Right ventricle myocardium inferior (tissue), 1 donor: Measurements from ENCODE around the gene PDSS2. TPM values are rescaled to one million over a fixed set of nuclear protein-coding genes. Genes with fewer than 3 reads are reported as not detected.

Experiments
- ATAC-seq: fragments of 200-7000 bp; cut with Tn5 transposase; one replicate; pipeline ENCODE4 v1.9.1; 2020; ENCODE audit warnings: mild to moderate bottlenecking, moderate library complexity
- DNase-seq: peaks from one replicate; pipeline ENCODE4 v3.0.0; 2021; ENCODE audit errors: missing footprints
- intact Hi-C: fragments of 100-400 bp; cut with DNase I; formaldehyde crosslinking; loops from one replicate; pipeline ENCODE4 v1.11.0; 2022
- long read RNA-seq: library from polyadenylated mRNA; unstranded; transcript quantifications from one replicate; pipeline ENCODE4 v2.0.0, GENCODE V29; 2021
- total RNA-seq: library from RNA; stranded (reverse); fragmentation: NEBNext Ultra II Directional; extraction: Animal tissue kit (Norgen Biotek cat#: 25700); gene quantifications from one replicate; pipeline ENCODE4 v1.2.1, GENCODE V29; 2021
- donor health status: DM: no; HTN: yes; CAD: no; lungs with severe emphysema.

Gene PDSS2, protein sequence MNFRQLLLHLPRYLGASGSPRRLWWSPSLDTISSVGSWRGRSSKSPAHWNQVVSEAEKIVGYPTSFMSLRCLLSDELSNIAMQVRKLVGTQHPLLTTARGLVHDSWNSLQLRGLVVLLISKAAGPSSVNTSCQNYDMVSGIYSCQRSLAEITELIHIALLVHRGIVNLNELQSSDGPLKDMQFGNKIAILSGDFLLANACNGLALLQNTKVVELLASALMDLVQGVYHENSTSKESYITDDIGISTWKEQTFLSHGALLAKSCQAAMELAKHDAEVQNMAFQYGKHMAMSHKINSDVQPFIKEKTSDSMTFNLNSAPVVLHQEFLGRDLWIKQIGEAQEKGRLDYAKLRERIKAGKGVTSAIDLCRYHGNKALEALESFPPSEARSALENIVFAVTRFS
- total RNA-seq, result 15.6 TPM
- long read RNA-seq, transcript PDSS2-202 (8 exons, 3,540 nt), result major isoform, 9 of 16 reads
- long read RNA-seq, partial matches to known transcripts, result 0 of 16 reads
- long read RNA-seq, other reads (novel, unspliced or antisense), result 6 of 16 reads

DNA sequence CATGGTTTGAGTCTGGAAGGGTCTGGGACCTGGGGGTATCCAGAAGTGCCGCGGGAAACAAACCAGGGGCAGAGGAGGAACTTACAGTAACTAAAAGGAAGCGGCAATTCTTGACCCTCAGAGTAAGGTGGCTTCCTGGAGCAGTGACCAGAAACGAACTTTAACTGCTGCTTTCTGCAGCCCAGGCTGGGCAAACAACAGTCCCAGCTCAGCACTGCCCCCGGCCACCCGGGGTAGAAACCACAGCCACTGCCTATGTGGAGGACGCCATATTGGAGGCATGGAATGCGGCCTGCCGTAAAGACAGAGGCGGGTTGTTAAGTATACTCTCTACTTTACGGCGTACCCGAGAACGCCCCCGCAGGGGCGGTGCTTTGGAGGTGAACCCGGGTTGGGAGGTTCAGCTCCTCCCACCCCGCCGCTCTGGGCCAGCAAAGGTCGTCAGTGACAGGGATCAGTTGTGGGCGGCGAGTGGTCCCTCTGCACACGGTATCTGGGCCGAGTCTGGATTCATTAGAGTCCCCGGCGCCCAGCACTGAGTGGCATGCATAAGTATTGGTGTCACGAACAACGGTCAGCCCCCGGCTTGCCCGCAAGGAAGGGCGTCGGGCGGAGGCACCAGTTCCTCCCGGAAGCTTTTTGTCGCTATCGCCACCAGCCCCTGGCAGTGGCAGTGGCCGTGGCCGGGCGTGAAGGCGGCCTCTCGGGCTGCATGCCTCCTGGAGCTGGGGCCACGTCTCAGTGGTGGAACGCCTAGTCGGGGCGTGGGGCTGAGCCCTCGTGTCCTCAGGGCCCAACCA lies at the start of gene PDSS2:
TSS of gene PDSS2 (minus strand) at position 282 of the 800 bp plus-strand sequence. CDS start at position 3, 279 bp downstream.
- intact Hi-C loops, result loop anchor here (2.0 kb wide), 1 partner anchor 31 kb away; the partner anchor contains the start of gene SOBP
- DNase-seq, result peak; percentile 100
- peak; percentile 99 for ATAC-seq

DNA sequence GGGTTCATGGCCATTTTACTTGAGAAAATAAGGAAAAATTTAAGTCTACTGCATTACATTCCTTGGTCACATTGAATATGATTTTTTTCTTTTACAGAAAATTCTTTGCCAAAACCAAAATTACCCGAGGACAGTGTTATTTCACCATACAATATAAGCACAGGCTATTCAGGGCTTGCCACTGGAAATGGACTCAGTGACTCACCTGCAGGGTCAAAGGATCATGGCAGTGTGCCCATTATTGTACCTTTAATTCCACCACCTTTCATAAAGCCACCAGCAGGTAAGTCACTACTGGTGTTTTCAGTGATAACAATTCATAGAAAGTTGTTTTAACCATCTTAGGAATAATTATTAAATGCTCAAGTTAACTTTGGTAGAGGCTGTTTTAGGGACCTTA lies 46.8 kb upstream of the PDSS2 start:
- intact Hi-C loops, result no loop called here
- ATAC-seq (no peak), DNase-seq (no peak)

DNA sequence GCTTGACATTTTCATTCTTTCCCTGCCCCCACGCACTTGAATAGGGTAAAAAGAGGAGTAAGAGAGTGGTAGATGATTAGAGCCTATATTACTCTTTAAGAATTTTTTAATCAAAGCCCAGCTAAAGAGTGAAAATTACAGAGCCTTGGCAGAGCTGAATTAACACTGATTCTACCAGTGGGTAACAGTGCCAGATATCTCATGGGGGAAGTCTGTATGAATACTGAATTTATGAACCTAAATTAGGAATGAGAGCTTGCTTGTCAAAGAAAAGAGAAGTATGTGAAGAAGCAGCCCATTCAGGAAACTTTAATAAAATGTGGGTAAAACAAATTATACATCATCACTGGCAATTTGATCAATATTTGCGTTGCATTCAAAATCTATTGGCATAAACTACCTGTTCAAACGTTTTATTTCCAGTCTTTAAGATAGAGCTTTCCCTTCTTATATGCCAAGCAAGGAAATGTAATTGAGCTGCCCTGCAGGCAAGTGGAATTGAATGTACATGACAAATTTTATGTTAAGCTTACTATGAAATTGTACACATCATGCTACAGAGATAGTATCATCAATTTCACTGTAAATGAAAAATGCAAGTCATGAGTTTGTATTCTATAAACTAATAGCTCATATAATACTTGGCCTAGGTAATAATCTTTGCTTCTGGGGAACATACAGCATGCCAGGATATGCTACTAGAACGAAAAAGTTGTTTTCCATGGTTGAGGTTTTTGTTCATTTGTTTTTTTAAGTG lies 45.1 kb upstream of the PDSS2 start:
- no peak for ATAC-seq
- no peak for DNase-seq
- intact Hi-C loops, result no loop called here

DNA sequence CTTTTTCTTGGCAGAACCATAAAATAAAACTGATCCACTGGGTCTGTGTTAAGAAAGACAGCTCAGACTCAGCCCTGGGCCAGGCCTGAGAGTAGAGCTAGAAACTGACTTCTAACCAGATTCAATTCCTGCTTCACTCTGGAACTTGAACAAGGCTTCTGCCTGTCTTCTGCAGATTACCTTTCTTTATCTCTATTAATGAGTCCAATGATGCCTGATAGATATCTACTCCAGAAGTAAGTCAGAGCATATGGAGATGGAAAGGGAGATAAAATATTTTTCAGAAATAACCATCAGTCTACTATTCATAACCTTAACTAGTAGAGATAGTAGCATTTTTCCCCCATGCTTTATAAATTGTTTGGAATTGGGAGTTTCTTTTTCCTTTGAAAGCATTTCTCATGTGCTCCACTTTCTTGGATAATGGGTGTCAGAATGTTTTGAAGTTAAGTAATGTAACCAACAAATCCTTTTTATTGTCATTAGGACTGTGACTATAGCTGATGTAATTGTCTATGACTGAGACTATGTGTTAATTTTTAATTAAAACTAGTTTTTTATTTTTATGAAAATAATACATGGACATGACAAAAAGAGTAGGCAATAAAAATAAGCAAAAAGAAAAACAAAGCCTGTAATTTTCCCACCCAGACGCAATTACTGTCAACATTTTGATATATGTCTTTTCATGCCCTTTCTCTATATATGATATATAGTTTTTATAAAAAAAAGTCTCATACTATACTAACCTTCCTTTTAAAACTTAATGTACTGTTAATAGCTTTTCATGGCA lies 37.7 kb upstream of the PDSS2 start:
- intact Hi-C loops, result no loop called here
- ATAC-seq, result no peak
- no peak for DNase-seq

DNA sequence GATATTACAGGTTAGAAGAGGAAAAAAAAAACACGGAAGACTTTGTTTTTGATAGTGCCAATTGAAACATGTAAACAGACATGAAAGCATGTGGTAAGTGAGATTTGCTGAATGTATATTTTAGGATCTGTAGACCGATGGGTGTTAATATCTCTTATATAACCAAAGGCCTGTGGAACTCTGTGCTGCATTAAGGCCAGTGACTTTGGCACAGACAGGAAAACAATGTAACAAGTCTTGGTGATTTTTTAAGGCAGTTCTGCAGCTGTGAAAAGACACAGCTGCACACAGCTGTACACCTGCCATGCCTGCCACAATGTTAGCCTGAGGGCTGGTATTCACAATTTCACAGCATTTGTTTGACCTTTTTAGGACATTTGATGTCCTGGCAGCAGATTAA lies 36.6 kb upstream of the PDSS2 start:
- intact Hi-C loops, result no loop called here

DNA sequence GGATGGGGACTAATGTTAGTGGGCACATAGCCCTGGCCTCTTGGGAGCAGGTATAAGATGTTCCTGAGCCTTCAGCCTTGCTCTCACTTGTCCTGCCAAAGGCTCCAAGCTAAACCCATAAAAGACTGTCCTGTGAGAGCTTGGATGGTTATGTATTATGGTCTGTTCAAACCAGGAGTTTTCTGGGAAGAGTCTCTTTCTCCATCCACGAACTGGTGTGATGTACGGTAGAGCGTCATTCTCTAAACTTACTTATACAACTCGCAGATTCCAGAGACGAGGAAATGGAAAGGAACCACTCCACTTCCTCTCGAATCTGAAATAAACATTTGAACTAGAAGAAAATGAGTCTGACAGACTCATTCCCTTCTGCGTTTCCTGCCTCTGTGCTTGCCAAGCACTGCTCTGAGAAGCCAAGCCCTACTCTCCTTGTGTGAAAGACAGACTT lies 35.9 kb upstream of the PDSS2 start:
- no peak for ATAC-seq
- DNase-seq, result no peak
- intact Hi-C loops, result no loop called here

More for the DNA sequence above, 36.6 kb upstream of the PDSS2 start:
- DNase-seq (no peak), ATAC-seq (no peak)

DNA sequence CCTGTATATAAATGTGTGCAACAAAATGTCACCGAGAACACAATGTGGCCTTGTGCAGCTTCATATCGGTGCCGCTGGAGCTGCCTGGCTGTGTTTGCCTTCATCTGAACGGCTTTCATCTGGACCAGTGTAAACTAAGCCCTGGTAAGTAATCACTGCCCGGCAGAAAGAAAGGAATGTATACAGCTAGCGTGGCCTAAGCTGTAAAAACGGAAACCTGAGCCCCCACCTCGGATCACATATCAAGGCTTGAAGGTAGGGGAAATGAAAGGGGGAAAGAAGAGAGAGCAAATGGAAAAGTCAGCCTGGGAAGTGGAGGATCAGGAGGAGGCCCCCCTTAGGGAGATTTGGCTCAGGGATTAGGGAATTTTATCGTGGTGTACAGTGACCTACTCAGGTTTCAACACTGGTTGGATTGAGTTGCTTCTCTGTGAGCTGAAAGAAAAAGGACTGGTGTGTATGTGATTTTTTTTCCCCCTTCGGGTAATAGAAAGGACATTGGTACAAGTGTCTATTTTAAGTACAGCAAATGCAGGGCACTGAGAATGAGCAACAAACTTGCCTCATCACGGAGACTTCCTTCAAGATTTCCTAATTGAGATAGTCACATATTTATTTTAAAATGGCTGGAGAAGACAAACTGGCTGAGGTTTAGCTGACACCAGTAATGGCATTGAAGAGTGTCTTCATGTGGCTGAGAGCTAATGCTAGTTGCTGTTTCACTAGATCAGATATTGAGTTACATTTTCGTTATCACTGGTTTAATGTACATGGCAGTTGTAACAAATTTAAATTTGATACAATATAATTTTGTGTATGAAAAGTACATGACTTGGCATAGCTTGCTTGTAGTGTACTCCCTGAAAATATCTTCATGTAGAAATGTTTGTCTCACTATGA lies 34.0 kb upstream of the PDSS2 start:
- ATAC-seq (peak; percentile 49), DNase-seq (no peak)
- intact Hi-C loops, result loop anchor here (5.0 kb wide), 3 partner anchors 39 to 164 kb away; no protein-coding TSS in a partner anchor

DNA sequence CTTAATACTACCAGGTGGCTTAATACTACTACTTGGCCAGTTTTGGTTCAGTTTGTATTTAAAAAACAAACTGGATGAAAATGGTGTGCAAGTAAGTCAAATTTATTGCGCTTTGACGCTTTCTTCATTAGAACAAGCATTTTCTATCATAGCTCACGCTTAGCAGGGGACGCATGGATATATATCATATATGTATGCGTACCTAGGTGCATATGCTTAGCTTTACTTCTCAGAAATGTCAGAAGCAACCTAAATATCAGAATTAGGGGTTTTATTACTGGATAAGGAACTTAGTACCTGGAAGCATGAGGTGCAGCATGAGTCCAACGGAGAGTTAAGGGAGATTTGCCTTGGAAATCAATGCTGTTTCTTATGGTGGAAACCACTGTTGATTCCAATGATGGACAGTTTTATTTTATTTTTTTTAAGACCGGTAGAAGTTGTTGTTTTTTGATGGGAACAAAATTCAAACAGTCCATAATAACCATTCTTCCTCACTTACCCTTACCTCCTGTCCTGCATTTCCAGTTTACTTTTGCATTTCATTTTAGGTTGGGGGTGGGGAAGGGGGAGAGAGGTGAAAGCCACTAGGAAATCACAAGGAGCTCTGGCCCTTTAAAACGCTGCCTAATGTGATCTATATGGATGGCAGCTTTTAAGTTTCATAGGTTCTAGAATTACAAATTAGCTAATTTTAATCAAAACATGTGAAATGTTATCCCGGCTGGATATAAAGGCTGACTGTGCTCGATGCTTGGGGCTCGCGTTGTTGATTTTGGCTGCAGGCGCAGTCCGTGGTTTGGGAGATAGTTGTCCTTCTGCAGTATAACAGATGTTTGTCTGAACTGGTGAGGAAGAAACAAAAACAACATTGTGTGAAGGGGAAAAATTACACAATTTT lies 32.6 kb upstream of the PDSS2 start:
- ATAC-seq (peak; percentile 55), DNase-seq (no peak)
- intact Hi-C loops, result loop anchor here (2.0 to 5.0 kb wide), 4 partner anchors 33 to 165 kb away; partner anchors contain the start of gene PDSS2

DNA sequence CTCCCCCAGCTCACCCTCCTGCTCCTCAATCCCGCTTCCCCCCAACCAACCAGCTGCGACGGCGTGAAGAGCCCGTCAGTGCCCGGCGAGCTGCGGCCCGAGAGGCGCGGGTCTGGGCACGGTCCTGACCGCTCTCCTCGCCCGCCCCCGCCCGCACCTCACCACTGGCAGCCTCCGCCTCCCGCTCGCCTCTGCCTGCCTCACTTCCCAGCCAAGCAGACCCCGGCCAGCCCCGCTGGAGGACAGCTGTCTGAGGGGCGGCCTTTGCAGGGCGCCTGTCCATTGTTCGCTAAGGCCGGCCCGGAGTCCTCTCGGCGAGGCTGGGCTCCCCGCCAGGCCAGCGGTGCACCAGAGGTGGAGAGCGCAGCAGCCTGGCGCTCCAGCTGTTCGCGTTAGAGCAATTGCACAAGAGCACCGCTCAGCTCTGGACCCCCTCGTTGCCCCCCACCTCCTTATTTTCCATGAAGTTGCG lies 31.8 kb upstream of the PDSS2 start:
- ATAC-seq (peak; percentile 58), DNase-seq (peak; percentile 87)
- intact Hi-C loops, result loop anchor here (2.0 to 5.0 kb wide), 4 partner anchors 32 to 166 kb away; partner anchors contain the start of gene PDSS2

DNA sequence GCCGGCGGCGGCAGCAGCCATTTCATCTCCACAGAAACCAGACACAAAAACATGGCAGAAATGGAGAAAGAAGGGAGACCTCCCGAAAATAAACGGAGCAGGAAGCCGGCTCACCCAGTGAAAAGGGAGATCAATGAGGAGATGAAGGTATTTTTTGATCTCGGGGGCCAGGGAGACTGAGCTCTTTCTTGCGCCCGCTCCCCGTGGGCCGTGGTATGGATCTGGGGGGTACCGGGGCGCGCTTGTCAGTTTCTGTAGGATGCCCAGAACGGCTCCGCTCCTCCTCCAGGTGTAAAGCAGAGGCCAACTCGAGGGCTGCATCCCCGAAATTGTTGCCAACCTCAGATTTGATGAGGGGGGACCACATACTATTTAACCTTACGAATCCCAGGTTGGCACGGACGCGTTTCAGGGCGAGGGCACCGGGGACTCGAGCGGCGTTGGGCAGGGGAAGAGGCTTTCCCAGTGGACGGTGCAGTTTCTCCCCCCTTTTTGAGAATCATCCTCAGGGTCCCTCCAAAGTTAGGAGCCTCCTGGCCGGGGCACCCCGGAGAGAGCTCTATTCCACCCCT lies 31.3 kb upstream of the PDSS2 start:
- intact Hi-C loops, result loop anchor here (2.0 to 5.0 kb wide), 4 partner anchors 32 to 167 kb away; partner anchors contain the start of gene PDSS2
- no peak for ATAC-seq
- DNase-seq, result no peak

DNA sequence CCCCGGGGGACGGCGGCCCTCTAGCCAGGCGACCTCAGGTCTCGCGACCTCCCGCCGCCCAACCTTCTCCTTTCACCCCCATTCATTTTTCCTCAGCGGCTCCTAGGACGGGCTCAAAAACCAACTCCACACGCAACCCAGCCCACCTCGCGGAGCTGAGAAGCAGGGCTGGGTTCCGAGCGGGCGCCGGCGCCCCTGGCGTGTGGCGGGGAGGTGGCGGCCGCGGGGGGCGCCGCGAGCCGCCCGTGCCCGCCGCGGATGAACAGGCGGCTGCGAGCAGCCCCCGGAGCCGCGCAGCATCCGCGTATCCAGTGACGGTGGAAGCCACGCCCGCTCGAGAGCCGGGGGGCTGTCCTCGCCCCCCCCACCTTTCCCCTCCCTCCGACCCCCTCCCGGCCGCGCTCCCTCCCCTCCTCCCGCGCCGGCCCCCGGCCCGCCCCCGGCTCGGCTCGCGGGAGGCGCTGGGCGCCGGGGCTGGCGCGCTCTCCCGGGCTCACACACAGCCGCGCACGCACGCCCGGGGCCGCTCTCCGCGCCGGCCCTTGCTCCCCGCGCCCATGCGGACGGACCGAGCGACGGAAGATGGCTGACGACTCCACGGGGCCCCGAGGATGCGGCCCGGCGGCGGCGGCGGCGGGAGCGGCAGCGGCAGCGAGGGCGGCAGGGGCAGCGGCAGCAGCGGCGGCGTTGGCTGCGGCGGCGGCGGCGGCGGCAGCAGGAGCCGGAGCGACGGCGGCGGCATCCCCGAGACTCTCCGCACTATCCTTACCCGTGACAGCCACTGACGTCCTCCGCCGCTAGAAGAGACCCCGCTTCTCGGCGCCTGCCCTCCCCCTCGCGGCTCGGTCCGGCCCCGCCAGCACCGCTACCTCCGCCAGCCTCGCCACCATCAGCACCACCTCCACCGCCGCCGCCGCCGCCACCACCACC lies 30.5 kb upstream of the PDSS2 start, which contains the start of gene SOBP:
TSS of gene SOBP (plus strand) at position 482 of the 930 bp plus-strand sequence. CDS start 500 bp downstream, outside the sequence.
- DNase-seq (peak; percentile 80), ATAC-seq (peak; percentile 56)
- intact Hi-C loops, result loop anchor here (2.0 to 5.0 kb wide), 4 partner anchors 31 to 167 kb away; partner anchors contain the start of gene PDSS2

DNA sequence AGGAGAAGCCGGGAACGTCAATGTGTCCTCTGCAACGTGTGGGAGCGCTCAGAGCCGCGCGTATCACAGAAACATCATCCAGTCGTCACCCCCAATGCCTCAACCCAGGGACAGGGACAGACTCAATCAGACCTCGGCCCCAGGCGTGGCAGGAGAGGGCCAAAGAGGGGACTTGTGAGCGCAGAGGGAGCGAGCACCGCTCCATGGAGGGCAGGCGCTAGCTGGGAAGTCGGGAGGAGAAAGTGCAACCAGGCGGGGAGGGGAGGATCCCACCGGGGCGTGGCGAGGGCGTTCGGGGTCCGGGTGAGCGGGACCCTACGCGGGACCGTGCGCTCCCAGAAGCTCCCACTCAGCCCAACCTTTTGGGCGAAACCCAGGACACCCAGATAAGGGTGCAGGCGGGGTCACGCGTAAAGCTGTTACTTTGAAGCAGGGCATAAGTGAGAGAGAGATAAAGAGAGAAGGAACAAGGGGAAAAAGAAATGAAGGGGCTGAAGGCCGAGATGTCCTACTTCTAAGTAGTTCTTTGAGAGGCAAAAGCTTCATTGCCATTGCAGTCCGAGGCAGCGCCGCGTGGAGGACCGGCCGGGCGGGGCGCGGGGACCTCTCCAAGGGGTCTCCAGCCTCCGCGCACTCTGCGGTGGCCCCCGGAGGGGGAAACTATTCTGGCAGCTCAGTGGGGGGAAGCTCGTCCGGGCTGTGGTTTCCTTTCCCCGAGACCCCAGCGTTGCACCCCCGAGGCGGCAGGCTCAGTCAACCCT lies 29.7 kb upstream of the PDSS2 start:
- DNase-seq, result peak; percentile 67
- ATAC-seq, result peak; percentile 24
- intact Hi-C loops, result no loop called here

DNA sequence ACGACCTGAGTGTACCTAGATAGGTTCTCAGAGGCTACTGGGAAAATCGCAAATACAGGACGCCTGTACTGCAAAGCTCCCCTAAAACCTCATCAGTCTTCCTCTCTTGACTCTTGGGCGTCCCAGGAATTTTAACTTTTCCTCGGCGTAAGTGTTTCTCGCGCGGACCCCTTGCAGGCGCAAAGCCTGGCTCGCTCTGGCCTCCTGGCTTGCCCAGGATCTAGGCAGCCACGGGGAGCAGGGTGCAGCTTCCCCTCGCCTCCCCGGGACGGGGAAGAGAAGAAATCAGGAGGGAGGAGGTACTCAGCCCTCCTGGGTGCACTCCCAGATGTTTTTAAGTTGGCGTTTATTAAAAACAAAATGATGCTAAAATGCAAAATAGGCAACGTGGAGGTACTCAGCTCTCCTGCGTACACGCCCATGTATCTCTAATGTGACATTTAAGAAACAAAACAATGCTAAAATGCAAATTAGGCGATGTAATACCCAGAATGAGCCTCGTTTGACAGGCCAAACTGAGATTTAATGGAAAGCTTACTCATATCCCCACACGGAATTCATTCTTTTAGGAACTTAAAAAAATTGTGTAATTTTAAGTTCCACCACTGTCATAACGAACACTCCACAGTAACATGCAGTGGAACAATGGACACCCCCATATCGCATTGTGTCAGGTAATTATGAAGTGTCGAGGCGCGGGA lies 29.0 kb upstream of the PDSS2 start:
- intact Hi-C loops, result no loop called here
- no peak for DNase-seq
- no peak for ATAC-seq
